HepG2 (cell line): ENCODE measurements around the gene ANKRD10. TPM values are rescaled to one million over a fixed set of nuclear protein-coding genes. Genes with fewer than 3 reads are reported as not detected.

ENCODE experiments used
- ATAC-seq: fragments of 200-7000 bp; cut with Tn5 transposase; 3 replicates; pipeline ENCODE4 v1.9.1; 2020; ENCODE audit warnings: mild to moderate bottlenecking, moderate library complexity
- BruUV-seq: library from RNA; stranded (reverse); fragments of 400-500 nt; replicated peaks from 2 replicates; lab custom pipeline; 2021; lab: Mats Ljungman, UMichigan
- CTCF ChIA-PET: fragments of 300-600 bp; formaldehyde crosslinking; extraction: SDS; loops from one replicate; lab custom pipeline; 2021; ENCODE audit warnings: low total read pairs, inconsistent platforms, low intra/inter-chr PET ratio; lab: Yijun Ruan, JAX
- POLR2A ChIA-PET: fragments of 350-600 bp; sonication (Branson Sonifier 250); formaldehyde crosslinking; loops from one replicate; lab custom pipeline; 2020; ENCODE audit warnings: antibody characterized with exemption, inconsistent platforms; lab: Yijun Ruan, JAX
- DNase-seq: peaks from one replicate; pipeline ENCODE4 v3.0.0-alpha.2; 2015; ENCODE audit warnings: low spot score
- FAIRE-seq: peaks from 3 replicates; lab custom pipeline; 2011; peaks lifted over from hg19 to GRCh38; lab: Jason Lieb, UNC
- H2AFZ ChIP-seq: one replicate; pipeline ENCODE4 v1.6.1; 2011; ENCODE audit warnings: low read length, inconsistent platforms
- H3K27ac ChIP-seq: fragments of 300-600 bp; 3 replicates; pipeline ENCODE4 v1.8.0; 2011; ENCODE audit warnings: mixed run types, mild to moderate bottlenecking, mixed read lengths, low read length, inconsistent platforms; ENCODE audit not compliant: insufficient read depth; ENCODE audit errors: extremely low read length
- H3K27me3 ChIP-seq, 2 experiments: fragments of 200-600 bp in 1 of 2; 2 replicates in 1 of 2; 3 replicates in 1 of 2; pipeline versions ENCODE4 v1.6.0 to v1.8.0; 2011; ENCODE audit warnings: low read length in 2 of 2, mild to moderate bottlenecking in 2 of 2, moderate library complexity in 2 of 2, inconsistent platforms in 1 of 2; ENCODE audit not compliant: insufficient read depth in 2 of 2, control insufficient read depth in 1 of 2
- H3K36me3 ChIP-seq, 2 experiments: fragments of 200-600 bp in 1 of 2; replicated peaks in 1 of 2; 2 replicates in 1 of 2; 3 replicates in 1 of 2; pipeline versions ENCODE4 v1.5.1 to v1.8.0; 2011; ENCODE audit warnings: low read length in 2 of 2, inconsistent platforms in 1 of 2; ENCODE audit not compliant: insufficient read depth in 2 of 2, control insufficient read depth in 1 of 2
- H3K4me1 ChIP-seq: 2 replicates; pipeline ENCODE4 v1.5.1; 2012; ENCODE audit warnings: low read length, inconsistent platforms; ENCODE audit not compliant: insufficient read depth
- H3K4me2 ChIP-seq: 2 replicates; pipeline ENCODE4 v1.6.0; 2011; ENCODE audit warnings: low read depth, low read length, inconsistent platforms
- H3K4me3 ChIP-seq, 3 experiments: fragments of 200-600 bp in 1 of 3; sonication (generic), shearing (Covaris generic) in 1 of 3; replicated peaks in 1 of 3; 2 replicates each; pipeline ENCODE4 v1.5.1; 2011 to 2016; ENCODE audit warnings: low read length in 3 of 3, inconsistent platforms in 2 of 3, low read depth in 2 of 3, mild to moderate bottlenecking in 2 of 3, control low read depth in 1 of 3, mixed read lengths in 1 of 3; ENCODE audit not compliant: insufficient read depth in 1 of 3
- H3K79me2 ChIP-seq: one replicate; pipeline ENCODE4 v1.6.1; 2011; ENCODE audit warnings: low read length, inconsistent platforms; ENCODE audit not compliant: insufficient read depth
- H3K9ac ChIP-seq: 2 replicates; pipeline ENCODE4 v1.6.0; 2011; ENCODE audit warnings: mild to moderate bottlenecking, low read depth, low read length, inconsistent platforms; ENCODE audit not compliant: insufficient read depth
- H3K9me3 ChIP-seq: 2 replicates; pipeline ENCODE4 v1.5.1; 2012; ENCODE audit warnings: mild to moderate bottlenecking, low read length
- H4K20me1 ChIP-seq: 2 replicates; pipeline ENCODE4 v1.6.0; 2011; ENCODE audit warnings: inconsistent platforms, mild to moderate bottlenecking, low read length, moderate library complexity; ENCODE audit not compliant: insufficient read depth
- JDP2 ChIP-seq: sonication (generic); formaldehyde crosslinking; IDR thresholded peaks from 2 replicates; pipeline ENCODE4 v1.8.1; 2022; ENCODE audit warnings: missing genetic modification reagents, borderline replicate concordance
- NFE2L2 ChIP-seq: fragments of 150-350 bp; IDR thresholded peaks from 2 replicates; pipeline ENCODE4 v1.6.1; 2014; ENCODE audit warnings: low read length
- SETDB1 ChIP-seq: sonication (generic); formaldehyde crosslinking; IDR thresholded peaks from 2 replicates; pipeline ENCODE4 v1.5.1; 2020; ENCODE audit warnings: missing genetic modification reagents, mild to moderate bottlenecking, borderline replicate concordance
- SNAI1 ChIP-seq: sonication (generic); formaldehyde crosslinking; IDR thresholded peaks from 2 replicates; pipeline ENCODE4 v1.5.0; 2020; ENCODE audit warnings: mild to moderate bottlenecking, missing genetic modification reagents, borderline replicate concordance
- SOX5 ChIP-seq: IDR thresholded peaks from 2 replicates; pipeline ENCODE4 v1.6.1; 2016; ENCODE audit warnings: borderline replicate concordance
- ZNF343 ChIP-seq: sonication (generic); formaldehyde crosslinking; IDR thresholded peaks from 2 replicates; pipeline ENCODE4 v1.4.0; 2020; ENCODE audit warnings: mild to moderate bottlenecking, missing genetic modification reagents
- ZNF790 ChIP-seq: sonication (generic); formaldehyde crosslinking; IDR thresholded peaks from 2 replicates; pipeline ENCODE4 v1.8.0; 2022; ENCODE audit warnings: missing genetic modification reagents, mild to moderate bottlenecking, borderline replicate concordance
- WGBS: methylation state at CpG from one replicate; pipeline ENCODE4 v1.1.6; 2017; ENCODE audit warnings: low lambda C conversion rate; 5-methylcytosine and 5-hydroxymethylcytosine counted together
- in situ Hi-C: cut with HindIII; loops from 2 replicates; pipeline ENCODE4 v1.10.0; 2017; ENCODE audit warnings: low pct_unique_long_range_greater_than_20kb; ENCODE audit not compliant: extremely low pct_ligation_motif_present
- intact Hi-C: fragments of 100-400 bp; cut with micrococcal nuclease; formaldehyde crosslinking; loops from one replicate; pipeline ENCODE4 v1.10.0; 2022; ENCODE audit not compliant: unreplicated experiment
- polyA plus RNA-seq, 8 experiments: library from polyadenylated mRNA; depleted of rRNA in 3 of 8; stranded (reverse) in 7 of 8; unstranded in 1 of 8; fragments of >200 nt; fragmentation: Illumina TruSeq in 4 of 8; extraction: Trizol in 4 of 8; gene quantifications; 2 replicates each; pipeline versions ENCODE4 v1.2.1 to v1.2.3, GENCODE V29; 2011 to 2016; ENCODE audit warnings: low read depth in 4 of 8, missing spikeins in 1 of 8, mixed read lengths in 1 of 8; ENCODE audit not compliant: insufficient read depth in 1 of 8
- total RNA-seq, 5 experiments: library from RNA; depleted of rRNA; stranded (reverse); fragments of >200 nt; fragmentation: Illumina TruSeq; extraction: Trizol; gene quantifications; 2 replicates each; pipeline ENCODE4 v1.2.3, GENCODE V29; 2016; ENCODE audit warnings: low read depth in 1 of 5

Gene ANKRD10
- total and polyA plus RNA-seq, 2 of the 13 experiments (the other 11 are each of a cell fraction or from before 2014, with no cell fraction given), result 108 to 115 TPM

GRCh38 chr13:110885516-110885915 is 29.4 kb downstream of the ANKRD10 start:
- Histone ChIP-seq H2AFZ (no peak overlapping the region), H3K4me1 (no peaks in the 10 kb centered on the region), H3K4me2 (no peak overlapping the region), H4K20me1 (no peaks in the 10 kb centered on the region), H3K9ac (no peak overlapping the region), H3K36me3 (peaks cover 0 to 5% of the 10 kb centered on the region in 2 experiments; a peak in 2 of 5 replicates), H3K27ac (no peak overlapping the region), H3K9me3 (no peaks in the 10 kb centered on the region), H3K4me3 (no peak overlapping the region), H3K79me2 (no peaks in the 10 kb centered on the region), H3K27me3 (no peaks in the 10 kb centered on the region)
- BruUV-seq, result no TSS peak
- FAIRE-seq, result no peak
- in situ Hi-C loops (no loop called here), intact Hi-C loops (no loop called here)
- no peak for TF ChIP-seq NFE2L2
- ATAC-seq, result peak; percentile 5; the same call in 2 of the 3 replicates
- DNase-seq, result no peak
- ChIA-PET POLR2A (no interaction called here), CTCF (no interaction called here)
- WGBS, result 87% methylated on average over 10 of the region's 10 CpGs

GRCh38 chr13:110884517-110884916 is 30.4 kb downstream of the ANKRD10 start:
- CTCF ChIA-PET, result no interaction called here
- no peak for ATAC-seq

More at GRCh38 chr13:110884517-110884916, 30.4 kb downstream of the ANKRD10 start:
- H3K4me2 ChIP-seq, result no peak overlapping the region
- in situ Hi-C loops, result no loop called here
- H3K27ac ChIP-seq, result no peak overlapping the region
- no peaks in the 10 kb centered on the region for H3K4me1 ChIP-seq
- no TSS peak for BruUV-seq
- no peaks in the 10 kb centered on the region for H3K27me3 ChIP-seq
- H3K4me3 ChIP-seq, result no peak overlapping the region
- 98% methylated on average over 3 of the region's 3 CpGs for WGBS
- no peaks in the 10 kb centered on the region for H4K20me1 ChIP-seq
- H2AFZ ChIP-seq, result no peak overlapping the region
- TF ChIP-seq JDP2 (CRISPR knock-in tag) (no peak), ZNF790 (CRISPR knock-in tag) (no peak), SNAI1 (CRISPR knock-in tag) (no peak), SOX5 (no peak), SETDB1 (CRISPR knock-in tag) (no peak), ZNF343 (CRISPR knock-in tag) (no peak)
- TF ChIP-seq, all 625 proteins: peak for 0
- no peak for FAIRE-seq
- intact Hi-C loops, result no loop called here
- POLR2A ChIA-PET, result no interaction called here
- Histone ChIP-seq H3K9me3 (no peaks in the 10 kb centered on the region), H3K36me3 (peaks cover 0 to 5% of the 10 kb centered on the region in 2 experiments; a peak in 3 of 5 replicates), H3K9ac (no peak overlapping the region), H3K79me2 (no peaks in the 10 kb centered on the region)
- no peak for DNase-seq
